ENCODE measurements around the gene DNAH14. TPM values are rescaled to one million over a fixed set of nuclear protein-coding genes. Genes with fewer than 3 reads are reported as not detected.

Gene DNAH14
- total and polyA plus RNA-seq, 2 experiments from 2014 or later: 55.3 to 80.2 TPM

DNA sequence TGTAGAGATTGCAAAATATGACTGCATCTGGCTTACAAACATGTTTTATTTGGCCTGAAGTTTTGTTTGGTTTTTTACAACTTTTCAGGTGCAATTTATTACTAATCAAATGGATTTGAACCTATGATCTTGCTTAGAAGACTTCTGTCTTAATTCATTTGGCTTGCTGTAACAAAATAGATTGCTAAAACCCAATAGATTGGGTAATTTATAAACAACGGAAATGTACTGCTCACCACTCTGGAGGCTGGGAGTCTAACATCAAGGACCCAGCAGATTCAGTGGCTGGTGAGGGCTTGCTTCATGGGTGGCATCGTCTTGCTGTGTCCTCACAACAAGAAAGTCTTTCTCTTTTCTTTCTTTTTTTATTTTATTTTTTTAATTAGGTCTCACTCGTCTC, 425.4 kb downstream of the DNAH14 start (continued):
- no peak for TF ChIP-seq ZNF114 (CRISPR knock-in tag; IDR thresholded peaks at IDR 0.05)
- no peak for TF ChIP-seq POLR2AphosphoS5 (IDR thresholded peaks at IDR 0.05; ENCODE audit: low read depth)
- TF ChIP-seq JUNB (IDR thresholded peaks at IDR 0.05; ENCODE audit: unreplicated experiment): no peak
- TF ChIP-seq CREB1 (CRISPR knock-in tag; IDR thresholded peaks at IDR 0.05; ENCODE audit: low read depth): no peak
- TF ChIP-seq, protein P1, sequence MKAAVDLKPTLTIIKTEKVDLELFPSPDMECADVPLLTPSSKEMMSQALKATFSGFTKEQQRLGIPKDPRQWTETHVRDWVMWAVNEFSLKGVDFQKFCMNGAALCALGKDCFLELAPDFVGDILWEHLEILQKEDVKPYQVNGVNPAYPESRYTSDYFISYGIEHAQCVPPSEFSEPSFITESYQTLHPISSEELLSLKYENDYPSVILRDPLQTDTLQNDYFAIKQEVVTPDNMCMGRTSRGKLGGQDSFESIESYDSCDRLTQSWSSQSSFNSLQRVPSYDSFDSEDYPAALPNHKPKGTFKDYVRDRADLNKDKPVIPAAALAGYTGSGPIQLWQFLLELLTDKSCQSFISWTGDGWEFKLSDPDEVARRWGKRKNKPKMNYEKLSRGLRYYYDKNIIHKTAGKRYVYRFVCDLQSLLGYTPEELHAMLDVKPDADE (IDR thresholded peaks at IDR 0.05): no peak
- no peak for TF ChIP-seq ZNF331 (CRISPR knock-in tag; IDR thresholded peaks at IDR 0.05; ENCODE audit: low read depth)
- no peak for TF ChIP-seq EZH2 (IDR thresholded peaks at IDR 0.05; ENCODE audit: low read depth, unreplicated experiment)
- TF ChIP-seq, protein P2, sequence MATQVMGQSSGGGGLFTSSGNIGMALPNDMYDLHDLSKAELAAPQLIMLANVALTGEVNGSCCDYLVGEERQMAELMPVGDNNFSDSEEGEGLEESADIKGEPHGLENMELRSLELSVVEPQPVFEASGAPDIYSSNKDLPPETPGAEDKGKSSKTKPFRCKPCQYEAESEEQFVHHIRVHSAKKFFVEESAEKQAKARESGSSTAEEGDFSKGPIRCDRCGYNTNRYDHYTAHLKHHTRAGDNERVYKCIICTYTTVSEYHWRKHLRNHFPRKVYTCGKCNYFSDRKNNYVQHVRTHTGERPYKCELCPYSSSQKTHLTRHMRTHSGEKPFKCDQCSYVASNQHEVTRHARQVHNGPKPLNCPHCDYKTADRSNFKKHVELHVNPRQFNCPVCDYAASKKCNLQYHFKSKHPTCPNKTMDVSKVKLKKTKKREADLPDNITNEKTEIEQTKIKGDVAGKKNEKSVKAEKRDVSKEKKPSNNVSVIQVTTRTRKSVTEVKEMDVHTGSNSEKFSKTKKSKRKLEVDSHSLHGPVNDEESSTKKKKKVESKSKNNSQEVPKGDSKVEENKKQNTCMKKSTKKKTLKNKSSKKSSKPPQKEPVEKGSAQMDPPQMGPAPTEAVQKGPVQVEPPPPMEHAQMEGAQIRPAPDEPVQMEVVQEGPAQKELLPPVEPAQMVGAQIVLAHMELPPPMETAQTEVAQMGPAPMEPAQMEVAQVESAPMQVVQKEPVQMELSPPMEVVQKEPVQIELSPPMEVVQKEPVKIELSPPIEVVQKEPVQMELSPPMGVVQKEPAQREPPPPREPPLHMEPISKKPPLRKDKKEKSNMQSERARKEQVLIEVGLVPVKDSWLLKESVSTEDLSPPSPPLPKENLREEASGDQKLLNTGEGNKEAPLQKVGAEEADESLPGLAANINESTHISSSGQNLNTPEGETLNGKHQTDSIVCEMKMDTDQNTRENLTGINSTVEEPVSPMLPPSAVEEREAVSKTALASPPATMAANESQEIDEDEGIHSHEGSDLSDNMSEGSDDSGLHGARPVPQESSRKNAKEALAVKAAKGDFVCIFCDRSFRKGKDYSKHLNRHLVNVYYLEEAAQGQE (IDR thresholded peaks at IDR 0.05; ENCODE audit: unreplicated experiment): no peak

DNA sequence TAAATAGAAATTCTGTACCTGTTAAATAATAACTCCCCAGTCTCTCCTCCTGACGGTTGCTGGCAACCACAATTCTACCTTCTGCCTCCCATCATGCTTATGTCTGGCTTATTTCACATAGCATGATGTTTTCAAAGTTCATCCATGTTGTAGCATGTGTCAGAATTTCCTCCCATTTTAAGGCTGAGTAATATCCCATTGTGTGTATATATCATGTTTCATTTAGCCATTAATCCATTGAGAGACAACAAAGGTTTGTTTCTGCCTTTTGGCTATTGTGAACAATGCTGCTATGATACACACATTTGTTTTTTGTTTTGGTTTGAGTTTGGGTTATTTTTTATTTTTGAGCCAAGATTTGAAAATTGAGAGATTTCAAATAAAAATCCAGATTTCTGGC, 426.4 kb downstream of the DNAH14 start:
- H3K36me3 Mint-ChIP-seq (ENCODE audit: low read depth): no peaks in the 10 kb centered on the region
- no peaks in the 10 kb centered on the region for H3K4me1 Mint-ChIP-seq
- TF ChIP-seq, protein P3, sequence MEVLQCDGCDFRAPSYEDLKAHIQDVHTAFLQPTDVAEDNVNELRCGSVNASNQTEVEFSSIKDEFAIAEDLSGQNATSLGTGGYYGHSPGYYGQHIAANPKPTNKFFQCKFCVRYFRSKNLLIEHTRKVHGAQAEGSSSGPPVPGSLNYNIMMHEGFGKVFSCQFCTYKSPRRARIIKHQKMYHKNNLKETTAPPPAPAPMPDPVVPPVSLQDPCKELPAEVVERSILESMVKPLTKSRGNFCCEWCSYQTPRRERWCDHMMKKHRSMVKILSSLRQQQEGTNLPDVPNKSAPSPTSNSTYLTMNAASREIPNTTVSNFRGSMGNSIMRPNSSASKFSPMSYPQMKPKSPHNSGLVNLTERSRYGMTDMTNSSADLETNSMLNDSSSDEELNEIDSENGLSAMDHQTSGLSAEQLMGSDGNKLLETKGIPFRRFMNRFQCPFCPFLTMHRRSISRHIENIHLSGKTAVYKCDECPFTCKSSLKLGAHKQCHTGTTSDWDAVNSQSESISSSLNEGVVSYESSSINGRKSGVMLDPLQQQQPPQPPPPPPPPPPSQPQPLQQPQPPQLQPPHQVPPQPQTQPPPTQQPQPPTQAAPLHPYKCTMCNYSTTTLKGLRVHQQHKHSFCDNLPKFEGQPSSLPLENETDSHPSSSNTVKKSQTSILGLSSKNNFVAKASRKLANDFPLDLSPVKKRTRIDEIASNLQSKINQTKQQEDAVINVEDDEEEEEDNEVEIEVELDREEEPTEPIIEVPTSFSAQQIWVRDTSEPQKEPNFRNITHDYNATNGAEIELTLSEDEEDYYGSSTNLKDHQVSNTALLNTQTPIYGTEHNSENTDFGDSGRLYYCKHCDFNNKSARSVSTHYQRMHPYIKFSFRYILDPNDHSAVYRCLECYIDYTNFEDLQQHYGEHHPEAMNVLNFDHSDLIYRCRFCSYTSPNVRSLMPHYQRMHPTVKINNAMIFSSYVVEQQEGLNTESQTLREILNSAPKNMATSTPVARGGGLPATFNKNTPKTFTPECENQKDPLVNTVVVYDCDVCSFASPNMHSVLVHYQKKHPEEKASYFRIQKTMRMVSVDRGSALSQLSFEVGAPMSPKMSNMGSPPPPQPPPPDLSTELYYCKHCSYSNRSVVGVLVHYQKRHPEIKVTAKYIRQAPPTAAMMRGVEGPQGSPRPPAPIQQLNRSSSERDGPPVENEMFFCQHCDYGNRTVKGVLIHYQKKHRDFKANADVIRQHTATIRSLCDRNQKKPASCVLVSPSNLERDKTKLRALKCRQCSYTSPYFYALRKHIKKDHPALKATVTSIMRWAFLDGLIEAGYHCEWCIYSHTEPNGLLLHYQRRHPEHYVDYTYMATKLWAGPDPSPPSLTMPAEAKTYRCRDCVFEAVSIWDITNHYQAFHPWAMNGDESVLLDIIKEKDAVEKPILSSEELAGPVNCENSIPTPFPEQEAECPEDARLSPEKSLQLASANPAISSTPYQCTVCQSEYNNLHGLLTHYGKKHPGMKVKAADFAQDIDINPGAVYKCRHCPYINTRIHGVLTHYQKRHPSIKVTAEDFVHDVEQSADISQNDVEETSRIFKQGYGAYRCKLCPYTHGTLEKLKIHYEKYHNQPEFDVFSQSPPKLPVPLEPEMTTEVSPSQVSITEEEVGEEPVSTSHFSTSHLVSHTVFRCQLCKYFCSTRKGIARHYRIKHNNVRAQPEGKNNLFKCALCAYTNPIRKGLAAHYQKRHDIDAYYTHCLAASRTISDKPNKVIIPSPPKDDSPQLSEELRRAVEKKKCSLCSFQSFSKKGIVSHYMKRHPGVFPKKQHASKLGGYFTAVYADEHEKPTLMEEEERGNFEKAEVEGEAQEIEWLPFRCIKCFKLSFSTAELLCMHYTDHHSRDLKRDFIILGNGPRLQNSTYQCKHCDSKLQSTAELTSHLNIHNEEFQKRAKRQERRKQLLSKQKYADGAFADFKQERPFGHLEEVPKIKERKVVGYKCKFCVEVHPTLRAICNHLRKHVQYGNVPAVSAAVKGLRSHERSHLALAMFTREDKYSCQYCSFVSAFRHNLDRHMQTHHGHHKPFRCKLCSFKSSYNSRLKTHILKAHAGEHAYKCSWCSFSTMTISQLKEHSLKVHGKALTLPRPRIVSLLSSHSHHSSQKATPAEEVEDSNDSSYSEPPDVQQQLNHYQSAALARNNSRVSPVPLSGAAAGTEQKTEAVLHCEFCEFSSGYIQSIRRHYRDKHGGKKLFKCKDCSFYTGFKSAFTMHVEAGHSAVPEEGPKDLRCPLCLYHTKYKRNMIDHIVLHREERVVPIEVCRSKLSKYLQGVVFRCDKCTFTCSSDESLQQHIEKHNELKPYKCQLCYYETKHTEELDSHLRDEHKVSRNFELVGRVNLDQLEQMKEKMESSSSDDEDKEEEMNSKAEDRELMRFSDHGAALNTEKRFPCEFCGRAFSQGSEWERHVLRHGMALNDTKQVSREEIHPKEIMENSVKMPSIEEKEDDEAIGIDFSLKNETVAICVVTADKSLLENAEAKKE (CRISPR knock-in tag; IDR thresholded peaks at IDR 0.05): no peak
- TF ChIP-seq EZH2phosphoT487 (IDR thresholded peaks at IDR 0.05; ENCODE audit: unreplicated experiment) (no peak), EZH2 (IDR thresholded peaks at IDR 0.05; ENCODE audit: low read depth, unreplicated experiment) (no peak), STAT1 (IDR thresholded peaks at IDR 0.05; ENCODE audit: unreplicated experiment) (no peak), POLR2AphosphoS5 (IDR thresholded peaks at IDR 0.05; ENCODE audit: low read depth) (no peak), NANOG (IDR thresholded peaks at IDR 0.05; ENCODE audit: borderline replicate concordance) (no peak), ZNF331 (CRISPR knock-in tag; IDR thresholded peaks at IDR 0.05; ENCODE audit: low read depth) (no peak), ZNF114 (CRISPR knock-in tag; IDR thresholded peaks at IDR 0.05) (no peak)
- TF ChIP-seq, protein P1 (IDR thresholded peaks at IDR 0.05): no peak

More for the DNA sequence above, 426.4 kb downstream of the DNAH14 start:
- H3K4me2 ChIP-seq: no peak overlapping the region
- H3K27me3 ChIP-seq (ENCODE audit: insufficient read depth): no peaks in the 10 kb centered on the region
- H3K4me3 ChIP-seq: no peak overlapping the region
- ATAC-seq (no peak), DNase-seq (ENCODE audit: low spot score) (no peak)
- no peak overlapping the region for H2AFZ ChIP-seq
- H3K9me2 ChIP-seq (ENCODE audit: insufficient read depth): no peaks in the 10 kb centered on the region
- H3K27ac ChIP-seq (ENCODE audit: low read depth): no peak overlapping the region
- Mint-ChIP-seq H3K9me3 (no peaks in the 10 kb centered on the region), H3K4me3 (no peak overlapping the region), H3K27ac (no peak overlapping the region), H3K27me3 (ENCODE audit: insufficient read depth, low read depth, poor library complexity) (no peaks in the 10 kb centered on the region)
- H3F3A ChIP-seq (replicated peaks; ENCODE audit: low read depth): no peaks in the 10 kb centered on the region
- no peaks in the 10 kb centered on the region for H3K79me2 ChIP-seq (replicated peaks; ENCODE audit: insufficient read depth)
- H3K36me3 ChIP-seq (ENCODE audit: insufficient read depth): no peaks in the 10 kb centered on the region
- H3K4me1 ChIP-seq (ENCODE audit: insufficient read depth): no peaks in the 10 kb centered on the region
- no peaks in the 10 kb centered on the region for H4K20me1 ChIP-seq (replicated peaks; ENCODE audit: insufficient read depth)

Measured in GM23338 (cell line).